ENCODE results near the gene CHN1. TPM values are rescaled to one million over a fixed set of nuclear protein-coding genes. Genes with fewer than 3 reads are reported as not detected.

CHN1 gene
- total and polyA plus RNA-seq, 2 of the 8 experiments (the other 6 are each of a cell fraction or from before 2014, with no cell fraction given), result 54.0 to 65.7 TPM

- Histone ChIP-seq H4K8ac (ENCODE audit: extremely low read depth, insufficient read depth, low read length) (no peak overlapping the region), H3K14ac (ENCODE audit: insufficient read length) (no peak overlapping the region), H3K56ac (replicated peaks; ENCODE audit: insufficient read length, low read depth, low read length) (no peak overlapping the region), H2BK120ac (replicated peaks; ENCODE audit: low read depth, low read length) (no peak overlapping the region), H2AFZ (ENCODE audit: low read length) (0 out of 2 replicates have a peak overlapping the region, but pooled peaks have one; percentile 21), H3K27ac (ENCODE audit: low read depth, low read length) (no peak overlapping the region), H3K23me2 (ENCODE audit: low read depth, low read length) (no peaks in the 10 kb centered on the region), H3K9me3 (ENCODE audit: insufficient read depth in 2 of 2, low read depth in 1 of 2, low read length in 1 of 2) (no peaks in the 10 kb centered on the region), H2AK5ac (ENCODE audit: low read depth, low read length) (no peak overlapping the region), H4K20me1 (replicated peaks in 1 of 2; ENCODE audit: control insufficient read depth in 1 of 2, insufficient read depth in 2 of 2, low read length in 2 of 2) (no peaks in the 10 kb centered on the region), H4K5ac (ENCODE audit: insufficient read length, low read depth, low read length) (no peak overlapping the region), H3K4me2 (ENCODE audit: insufficient read depth in 1 of 2, low read depth in 2 of 2, low read length in 2 of 2) (no peak overlapping the region), H3K4ac (replicated peaks; ENCODE audit: insufficient read length, low read depth, low read length) (no peak overlapping the region), H3K23ac (ENCODE audit: insufficient read length) (no peak overlapping the region), H3K4me1 (replicated peaks in 1 of 4; ENCODE audit: control insufficient read depth in 3 of 4, insufficient read depth in 4 of 4, low read length in 3 of 4) (peaks cover 0 to 5% (median 0%) of the 10 kb centered on the region in 4 experiments; a peak in 1 of 7 replicates), H2BK5ac (ENCODE audit: low read depth, low read length) (no peak overlapping the region), H3K79me2 (ENCODE audit: control insufficient read depth in 1 of 2, insufficient read depth in 2 of 2, low read length in 2 of 2) (no peaks in the 10 kb centered on the region), H3K9ac (replicated peaks in 1 of 4; ENCODE audit: extremely low read depth in 1 of 4, low read depth in 3 of 4, low read length in 3 of 4) (no peak overlapping the region), H3K4me3 (ENCODE audit: extremely low read depth in 1 of 4, insufficient read depth in 2 of 4, low read depth in 3 of 4, low read length in 4 of 4) (no peak overlapping the region), H3K36me3 (ENCODE audit: control insufficient read depth in 2 of 4, insufficient read depth in 4 of 4, low read length in 3 of 4) (no peaks in the 10 kb centered on the region), H2BK20ac (ENCODE audit: low read length) (0 out of 2 replicates have a peak overlapping the region, but pooled peaks have one; percentile 26), H3K27me3 (replicated peaks in 1 of 4; ENCODE audit: control insufficient read depth in 3 of 4, extremely low read depth in 1 of 4, insufficient read depth in 3 of 4, low read length in 3 of 4) (no peaks in the 10 kb centered on the region; a peak in 1 of 7 replicates), H3K18ac (ENCODE audit: extremely low read depth, low read length) (no peak overlapping the region), H3K79me1 (ENCODE audit: low read depth, low read length) (no peaks in the 10 kb centered on the region), H4K91ac (replicated peaks; ENCODE audit: insufficient read length, low read length) (no peak overlapping the region), H2BK15ac (ENCODE audit: low read length) (no peak overlapping the region), H2BK12ac (ENCODE audit: low read depth, low read length) (0 out of 2 replicates have a peak overlapping the region, but pooled peaks have one; percentile 12)
- WGBS, 2 experiments (ENCODE audit: extremely low coverage in 1 of 2, insufficient coverage in 1 of 2, insufficient read length in 1 of 2, insufficient replicate concordance in 2 of 2, low coverage in 1 of 2, low lambda C conversion rate in 2 of 2, missing lambda C conversion rate in 1 of 2), result 94% methylated on average over 5 of the region's 5 CpGs; no CpG with 5 or more reads in 1 of the 2 experiments
- FAIRE-seq, result no peak
- TF ChIP-seq BCL11A (IDR thresholded peaks at IDR 0.05; ENCODE audit: low read depth in 2 of 2, low read length in 2 of 2), result no peak
- TF ChIP-seq, protein P1, sequence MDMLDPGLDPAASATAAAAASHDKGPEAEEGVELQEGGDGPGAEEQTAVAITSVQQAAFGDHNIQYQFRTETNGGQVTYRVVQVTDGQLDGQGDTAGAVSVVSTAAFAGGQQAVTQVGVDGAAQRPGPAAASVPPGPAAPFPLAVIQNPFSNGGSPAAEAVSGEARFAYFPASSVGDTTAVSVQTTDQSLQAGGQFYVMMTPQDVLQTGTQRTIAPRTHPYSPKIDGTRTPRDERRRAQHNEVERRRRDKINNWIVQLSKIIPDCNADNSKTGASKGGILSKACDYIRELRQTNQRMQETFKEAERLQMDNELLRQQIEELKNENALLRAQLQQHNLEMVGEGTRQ (IDR thresholded peaks at IDR 0.05; ENCODE audit: low read length), result 0 out of 2 replicates have a peak, but pooled peaks have one; percentile 23
- DNase-seq (ENCODE audit: low read depth in 1 of 2, low spot score in 2 of 2), result no peak
- ChIA-PET CTCF (ENCODE audit: partially characterized antibody) (interaction anchor here (0.9 to 5.8 kb wide), 9 partner anchors 10 to 270 kb away, joined by 3 to 55 read pairs (median 3); no protein-coding TSS in a partner anchor), POLR2A (ENCODE audit: partially characterized antibody) (no interaction called here)
Measured at GRCh38 chr2:174760845-174761473, 244.2 kb downstream of the CHN1 start.

Data from H1 (cell line).